SJCRH30 (cell line): ENCODE measurements around the gene SATL1. TPM values are rescaled to one million over a fixed set of nuclear protein-coding genes. Genes with fewer than 3 reads are reported as not detected.
"Not testable (repeated sequence)": the region's sequence is repeated elsewhere in the genome, so short reads cannot be mapped to it uniquely, and the experiment has no call there.

Experiments used
- DNase-seq, 2 experiments: peaks; one replicate each; pipeline ENCODE4 v3.0.0-alpha.2; 2015 to 2020
- H3K27ac ChIP-seq: fragments of 250-450 bp; sonication (Bioruptor Pico); 2 replicates; pipeline ENCODE4 v1.5.1; 2020; ENCODE audit warnings: mild to moderate bottlenecking, moderate library complexity
- H3K27me3 ChIP-seq: fragments of 250-450 bp; sonication (Bioruptor Pico); 2 replicates; pipeline ENCODE4 v1.5.1; 2020; ENCODE audit warnings: mild to moderate bottlenecking, moderate library complexity
- H3K36me3 ChIP-seq: fragments of 250-450 bp; sonication (Bioruptor Pico); 2 replicates; pipeline ENCODE4 v1.5.1; 2020; ENCODE audit warnings: mild to moderate bottlenecking, moderate library complexity
- H3K4me1 ChIP-seq: fragments of 250-450 bp; sonication (Bioruptor Pico); 2 replicates; pipeline ENCODE4 v1.5.1; 2020; ENCODE audit warnings: mild to moderate bottlenecking, moderate library complexity
- H3K4me3 ChIP-seq: fragments of 250-450 bp; sonication (Bioruptor Pico); 2 replicates; pipeline ENCODE4 v1.5.1; 2020; ENCODE audit warnings: mild to moderate bottlenecking, moderate library complexity
- H3K9me3 ChIP-seq: fragments of 250-450 bp; sonication (Bioruptor Pico); replicated peaks from 2 replicates; pipeline ENCODE4 v1.5.1; 2020; ENCODE audit warnings: mild to moderate bottlenecking, moderate library complexity
- total RNA-seq: library from RNA; depleted of rRNA; stranded (reverse); fragments of >200 nt; shearing (Covaris generic); gene quantifications from 2 replicates; pipeline ENCODE4 v1.2.3, GENCODE V29; 2014

Gene SATL1
- total RNA-seq, 1 experiment from 2014 or later: 0.57 TPM

DNA sequence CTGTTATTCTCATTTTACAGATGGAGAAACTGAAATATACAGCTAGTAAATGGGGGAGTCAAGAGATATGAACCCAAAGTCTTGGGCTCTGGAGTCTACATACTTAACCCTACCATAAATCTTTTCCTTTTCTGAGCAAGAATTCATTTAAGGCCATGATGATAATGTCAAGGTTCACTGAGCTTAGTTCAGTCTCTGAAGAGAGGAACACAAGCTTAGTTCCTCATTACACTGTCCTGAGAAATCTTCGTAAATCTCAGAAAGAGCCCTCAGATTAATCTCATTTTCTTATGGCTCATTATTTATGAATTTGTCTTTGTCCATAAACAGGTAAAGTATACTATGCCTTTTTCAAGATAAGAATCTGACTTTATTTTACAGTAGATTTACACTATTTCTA is 104.2 kb downstream of the SATL1 start:
- Histone ChIP-seq H3K36me3 (no peaks in the 10 kb centered on the region), H3K9me3 (no peaks in the 10 kb centered on the region), H3K4me1 (no peaks in the 10 kb centered on the region), H3K27ac (no peak overlapping the region), H3K27me3 (no peaks in the 10 kb centered on the region), H3K4me3 (no peak overlapping the region)
- DNase-seq: no peak

DNA sequence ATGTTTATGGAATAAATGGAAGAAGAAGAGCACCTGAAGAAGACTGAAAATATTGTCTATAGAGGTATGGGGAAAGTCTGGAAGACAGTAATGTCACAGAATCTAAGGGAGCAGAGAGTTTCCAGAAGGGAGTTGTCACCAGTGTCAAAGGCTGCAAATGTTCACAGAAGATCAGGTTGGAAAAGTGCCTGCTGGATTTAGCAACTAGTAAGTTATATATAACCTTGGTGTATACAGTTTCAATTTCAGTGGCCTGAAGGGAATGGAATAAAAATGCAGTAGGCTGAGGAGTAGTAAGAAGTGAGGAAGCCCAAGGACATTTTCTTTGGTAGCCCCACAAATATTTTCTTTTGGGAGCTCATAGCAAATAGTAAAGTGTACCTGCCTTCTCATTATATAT is 107.2 kb downstream of the SATL1 start:
- H3K9me3 ChIP-seq: no peaks in the 10 kb centered on the region
- no peaks in the 10 kb centered on the region for H3K36me3 ChIP-seq
- no peaks in the 10 kb centered on the region for H3K4me1 ChIP-seq
- no peak for DNase-seq
- H3K27ac ChIP-seq: no peak overlapping the region
- H3K4me3 ChIP-seq: no peak overlapping the region
- no peaks in the 10 kb centered on the region for H3K27me3 ChIP-seq

- Histone ChIP-seq H3K27ac (no peak overlapping the region), H3K4me3 (no peak overlapping the region), H3K4me1 (no peaks in the 10 kb centered on the region), H3K27me3 (no peaks in the 10 kb centered on the region), H3K9me3 (no peaks in the 10 kb centered on the region), H3K36me3 (no peaks in the 10 kb centered on the region)
- peak in 1 of 2 experiments; percentile 6 for DNase-seq
These were observed 128.3 kb downstream of the SATL1 start for GRCh38 chrX:85115252-85115651.

DNA sequence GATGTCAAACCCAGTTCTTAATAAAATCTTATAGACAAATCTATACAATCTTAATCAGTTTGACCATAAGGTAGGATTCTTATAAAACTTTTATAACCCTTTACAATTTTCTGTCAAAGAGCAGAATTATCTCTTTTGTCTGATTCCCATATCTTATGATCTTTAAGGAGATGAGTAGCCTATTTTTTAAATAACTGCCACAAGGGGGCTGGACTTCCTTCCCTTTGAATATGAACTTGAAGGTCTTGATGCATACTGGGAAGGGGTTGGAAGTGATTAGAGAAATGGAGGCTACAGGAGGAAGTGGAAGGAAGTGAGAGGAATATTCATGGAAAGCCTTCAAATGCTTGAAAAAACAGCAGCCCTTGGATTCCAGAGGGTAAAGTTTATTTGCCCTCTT is 128.8 kb downstream of the SATL1 start:
- peak in 1 of 2 experiments; percentile 3 for DNase-seq
- H3K27ac ChIP-seq: no peak overlapping the region
- H3K27me3 ChIP-seq: no peaks in the 10 kb centered on the region
- H3K36me3 ChIP-seq: no peaks in the 10 kb centered on the region
- no peaks in the 10 kb centered on the region for H3K4me1 ChIP-seq
- H3K4me3 ChIP-seq: no peak overlapping the region
- H3K9me3 ChIP-seq: no peaks in the 10 kb centered on the region

DNA sequence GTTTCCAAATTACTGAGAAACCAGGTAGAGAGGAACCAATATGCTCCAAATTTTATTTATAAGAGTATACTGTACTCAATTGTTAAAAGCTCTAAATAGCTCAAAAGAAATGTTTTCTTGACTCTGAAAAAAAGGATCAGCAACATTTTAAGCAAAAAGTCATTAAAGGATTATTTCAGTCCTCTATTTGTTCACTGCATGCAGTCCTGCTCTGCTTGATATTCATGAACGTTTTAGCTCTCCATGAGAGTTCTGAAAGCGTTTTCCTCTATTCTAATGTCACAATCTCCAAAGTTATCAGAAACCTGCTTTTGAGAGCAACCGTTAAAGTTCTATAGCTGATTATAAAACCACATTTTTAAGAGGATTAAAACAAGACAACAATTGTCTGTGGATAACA is 129.4 kb downstream of the SATL1 start:
- H3K27ac ChIP-seq: no peak overlapping the region
- no peak for DNase-seq
- H3K36me3 ChIP-seq: no peaks in the 10 kb centered on the region
- H3K4me3 ChIP-seq: no peak overlapping the region
- H3K4me1 ChIP-seq: no peaks in the 10 kb centered on the region
- H3K27me3 ChIP-seq: no peaks in the 10 kb centered on the region
- no peaks in the 10 kb centered on the region for H3K9me3 ChIP-seq

DNA sequence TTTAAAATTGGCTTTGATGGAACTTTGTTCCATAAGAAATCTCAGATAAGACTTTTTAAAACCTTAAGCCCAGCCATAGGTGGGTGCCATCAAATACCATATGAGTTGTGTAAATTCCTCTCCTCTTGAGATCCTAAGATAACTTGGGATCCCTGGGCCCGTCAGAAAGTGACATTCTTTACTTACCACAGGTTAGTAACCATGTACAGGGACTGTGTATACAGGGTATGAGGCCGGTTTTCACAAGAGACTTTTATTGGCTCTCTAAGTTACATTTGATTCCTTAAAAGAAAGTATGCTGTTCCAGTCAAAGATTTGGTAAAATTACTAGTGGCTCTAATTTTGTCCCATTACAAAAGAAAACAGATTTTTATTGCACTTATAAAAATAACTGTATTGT is 129.8 kb downstream of the SATL1 start:
- Histone ChIP-seq H3K4me1 (no peaks in the 10 kb centered on the region), H3K27me3 (no peaks in the 10 kb centered on the region), H3K4me3 (no peak overlapping the region), H3K36me3 (no peaks in the 10 kb centered on the region), H3K9me3 (no peaks in the 10 kb centered on the region), H3K27ac (no peak overlapping the region)
- DNase-seq: no peak

DNA sequence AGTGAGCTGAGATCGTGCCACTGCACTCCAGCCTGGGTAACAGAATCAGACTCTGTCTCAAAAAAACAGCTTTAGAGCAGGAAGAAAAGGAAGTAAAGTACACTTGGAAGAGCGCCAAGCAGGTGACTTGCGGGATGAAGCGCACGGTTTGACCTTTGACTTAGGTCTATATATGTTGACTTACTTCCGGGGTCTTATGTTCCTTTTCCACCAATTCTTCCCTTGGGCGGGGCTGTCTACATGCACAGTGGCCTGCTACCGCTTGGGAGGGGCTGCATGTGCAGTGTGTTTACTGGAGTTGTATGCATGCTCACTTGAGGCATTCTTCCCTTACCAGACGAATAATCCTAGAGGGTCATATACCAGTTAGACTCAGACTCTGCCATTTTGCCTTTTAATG is 131.3 kb downstream of the SATL1 start:
- H3K4me3 ChIP-seq: no peak overlapping the region
- no peak for DNase-seq
- H3K36me3 ChIP-seq: no peaks in the 10 kb centered on the region
- no peak overlapping the region for H3K27ac ChIP-seq
- no peaks in the 10 kb centered on the region for H3K9me3 ChIP-seq
- no peaks in the 10 kb centered on the region for H3K4me1 ChIP-seq
- H3K27me3 ChIP-seq: no peaks in the 10 kb centered on the region

GRCh38 chrX:85111347-85111746 is 132.2 kb downstream of the SATL1 start:
- no peak overlapping the region for H3K27ac ChIP-seq
- H3K9me3 ChIP-seq: no peaks in the 10 kb centered on the region
- H3K4me1 ChIP-seq: no peaks in the 10 kb centered on the region
- H3K27me3 ChIP-seq: no peaks in the 10 kb centered on the region
- DNase-seq: peak in 1 of 2 experiments; percentile 14
- no peaks in the 10 kb centered on the region for H3K36me3 ChIP-seq
- no peak overlapping the region for H3K4me3 ChIP-seq

- H3K4me3 ChIP-seq: no peak overlapping the region
- no peaks in the 10 kb centered on the region for H3K9me3 ChIP-seq
- H3K4me1 ChIP-seq: no peaks in the 10 kb centered on the region
- peak; percentile 11 to 35 for DNase-seq
- H3K27ac ChIP-seq: no peak overlapping the region
- no peaks in the 10 kb centered on the region for H3K27me3 ChIP-seq
- H3K36me3 ChIP-seq: no peaks in the 10 kb centered on the region
These were observed 134.3 kb downstream of the SATL1 start for GRCh38 chrX:85109235-85109634.

DNA sequence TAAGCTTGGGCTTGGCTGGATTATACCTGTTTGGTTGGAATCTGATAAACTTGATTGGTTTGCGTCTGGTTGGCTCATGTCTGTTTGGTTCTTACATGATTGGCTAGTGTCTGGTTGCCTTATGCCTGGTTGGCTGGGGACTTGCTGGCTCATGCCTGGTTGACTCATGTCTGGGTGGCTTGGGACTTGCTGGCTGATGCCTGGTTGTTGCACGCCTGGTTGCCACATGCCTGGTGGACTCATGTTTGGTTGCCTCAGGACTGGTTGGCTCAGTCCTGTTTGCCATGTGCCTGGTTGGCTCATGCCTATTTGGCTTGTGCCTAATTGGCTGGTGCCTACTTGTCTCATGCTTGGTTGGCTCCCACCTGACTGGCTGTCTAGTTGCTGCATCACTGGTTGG is 135.4 kb downstream of the SATL1 start:
- no peaks in the 10 kb centered on the region for H3K27me3 ChIP-seq
- no peak overlapping the region for H3K27ac ChIP-seq
- H3K9me3 ChIP-seq: no peaks in the 10 kb centered on the region
- H3K36me3 ChIP-seq: no peaks in the 10 kb centered on the region
- DNase-seq: no peak
- no peaks in the 10 kb centered on the region for H3K4me1 ChIP-seq
- H3K4me3 ChIP-seq: no peak overlapping the region

DNA sequence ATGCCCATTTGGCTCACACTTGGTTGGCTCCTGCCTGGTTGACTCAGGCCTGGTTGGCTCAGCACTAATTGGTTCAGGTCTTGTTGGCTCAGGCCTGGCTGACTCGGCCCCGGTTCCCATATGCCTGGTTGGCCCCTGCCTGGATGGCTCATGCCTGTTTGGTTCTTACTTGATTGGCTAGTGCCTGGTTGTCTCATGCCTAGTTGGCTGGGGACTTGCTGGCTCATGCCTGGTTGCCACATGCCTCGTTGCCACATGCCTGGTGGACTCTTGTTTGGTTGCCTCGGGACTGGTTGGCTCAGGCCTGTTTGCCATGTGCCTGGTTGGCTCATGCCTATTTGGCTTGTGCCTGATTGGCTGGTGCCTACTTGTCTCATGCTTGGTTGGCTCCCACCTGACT is 136.2 kb downstream of the SATL1 start:
- no peak for DNase-seq
- Histone ChIP-seq H3K27ac (no peak overlapping the region), H3K4me3 (no peak overlapping the region), H3K9me3 (no peaks in the 10 kb centered on the region), H3K36me3 (no peaks in the 10 kb centered on the region), H3K4me1 (no peaks in the 10 kb centered on the region), H3K27me3 (no peaks in the 10 kb centered on the region)

DNA sequence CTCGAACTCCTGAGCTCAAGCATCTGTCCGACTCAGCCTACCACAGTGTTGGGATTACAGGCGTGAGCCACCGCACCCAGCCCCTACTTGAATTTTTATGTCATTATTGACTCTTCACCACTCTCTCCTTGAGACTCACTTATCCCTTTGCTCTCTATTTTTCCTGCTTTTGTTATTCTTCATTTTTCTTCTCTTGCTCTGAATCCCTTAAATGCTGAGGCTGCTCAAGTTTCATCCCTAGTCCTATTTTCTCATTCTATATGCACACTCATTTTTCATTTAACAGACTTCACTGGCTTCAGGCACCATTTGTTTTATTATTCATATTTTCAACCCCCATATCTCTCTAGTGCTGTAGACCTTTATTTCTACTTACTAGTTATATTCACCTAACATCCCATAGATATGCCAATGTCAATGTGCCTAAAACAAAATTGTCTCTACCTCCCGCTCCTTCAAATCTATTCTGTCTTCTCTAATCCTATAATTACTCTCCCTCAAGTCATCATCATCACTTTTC is 154.2 kb downstream of the SATL1 start:
- no peaks in the 10 kb centered on the region for H3K36me3 ChIP-seq
- no peak overlapping the region for H3K27ac ChIP-seq
- H3K27me3 ChIP-seq: no peaks in the 10 kb centered on the region
- H3K4me1 ChIP-seq: no peaks in the 10 kb centered on the region
- no peaks in the 10 kb centered on the region for H3K9me3 ChIP-seq
- no peak for DNase-seq
- no peak overlapping the region for H3K4me3 ChIP-seq

GRCh38 chrX:85084770-85085393 is 158.7 kb downstream of the SATL1 start:
- Histone ChIP-seq H3K9me3 (no peaks in the 10 kb centered on the region), H3K4me3 (no peak overlapping the region), H3K36me3 (no peaks in the 10 kb centered on the region), H3K27ac (no peak overlapping the region), H3K4me1 (no peaks in the 10 kb centered on the region), H3K27me3 (no peaks in the 10 kb centered on the region)
- peak in 1 of 2 experiments; percentile 49 for DNase-seq

DNA sequence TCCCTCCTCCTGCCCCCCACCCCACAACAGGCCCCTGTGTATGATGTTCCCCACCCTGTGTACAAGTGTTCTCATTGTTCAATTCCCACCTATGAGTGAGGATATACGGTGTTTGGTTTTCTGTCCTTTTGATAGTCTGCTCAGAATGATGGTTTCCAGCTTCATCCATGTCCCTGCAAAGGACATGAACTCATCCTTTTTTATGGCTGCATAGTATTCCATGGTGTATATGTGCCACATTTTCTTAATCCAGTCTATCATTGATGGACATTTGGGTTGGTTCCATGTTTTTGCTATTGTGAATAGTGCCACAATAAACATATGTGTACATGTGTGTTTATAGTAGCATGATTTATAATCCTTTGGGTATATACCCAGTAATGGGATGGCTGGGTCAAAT is 166.3 kb downstream of the SATL1 start:
- H3K27me3 ChIP-seq, DNase-seq, H3K27ac ChIP-seq, H3K36me3 ChIP-seq, H3K4me3 ChIP-seq, H3K4me1 ChIP-seq, H3K9me3 ChIP-seq: not testable (repeated sequence)

- H3K4me3 ChIP-seq: no peak overlapping the region
- H3K4me1 ChIP-seq: no peaks in the 10 kb centered on the region
- H3K36me3 ChIP-seq: no peaks in the 10 kb centered on the region
- no peak for DNase-seq
- H3K27ac ChIP-seq: no peak overlapping the region
- H3K27me3 ChIP-seq: no peaks in the 10 kb centered on the region
- H3K9me3 ChIP-seq: no peaks in the 10 kb centered on the region
These were observed 177.9 kb downstream of the SATL1 start for GRCh38 chrX:85065512-85066198.
